Upper lobe of left lung (tissue), 6 donors: ENCODE measurements around the gene SP7. TPM values are rescaled to one million over a fixed set of nuclear protein-coding genes. Genes with fewer than 3 reads are reported as not detected.

ENCODE experiments used
- ATAC-seq, 2 donors: fragments of 200-7000 bp; cut with Tn5 transposase; one replicate each; pipeline ENCODE4 v1.9.1; 2022; ENCODE audit warnings: mild to moderate bottlenecking in 2 of 2, moderate library complexity in 2 of 2; ENCODE audit not compliant: low FRiP score in 2 of 2
- DNase-seq, 2 donors: peaks; one replicate each; pipeline ENCODE4 v3.0.0-alpha.2; 2019 to 2020
- H3K27ac ChIP-seq, 4 donors: fragments of 200-600 bp; sonication (generic); one replicate each; pipeline ENCODE4 v1.5.1; 2016 to 2019
- H3K27me3 ChIP-seq, 4 donors: fragments of 200-600 bp; sonication (generic); one replicate each; pipeline ENCODE4 v1.5.1; 2017 to 2019
- H3K36me3 ChIP-seq, 4 donors: fragments of 200-600 bp; sonication (generic); one replicate each; pipeline ENCODE4 v1.5.1; 2016 to 2019
- H3K4me1 ChIP-seq, 4 donors: fragments of 200-600 bp; sonication (generic); one replicate each; pipeline ENCODE4 v1.5.1; 2018 to 2019
- H3K4me3 ChIP-seq, 4 donors: fragments of 200-600 bp; sonication (generic); one replicate each; pipeline ENCODE4 v1.5.1; 2017 to 2019; ENCODE audit warnings: mild to moderate bottlenecking in 2 of 4, moderate library complexity in 1 of 4
- H3K9me3 ChIP-seq, 4 donors: fragments of 200-600 bp; sonication (generic); one replicate each; pipeline ENCODE4 v1.5.1; 2018 to 2019
- CTCF ChIP-seq, 6 experiments: fragments of 450-650 bp in 4 of 6; fragments of 200-600 bp in 2 of 6; sonication (generic) in 2 of 6; IDR thresholded peaks; one replicate each; pipeline ENCODE4 v1.5.1; 2016 to 2019; ENCODE audit warnings: antibody characterized with exemption in 6 of 6
- EP300 ChIP-seq, 4 donors: sonication (generic); formaldehyde crosslinking; IDR thresholded peaks; one replicate each; pipeline ENCODE4 v1.5.1; 2017; ENCODE audit warnings: antibody characterized with exemption in 4 of 4, control low read depth in 2 of 4
- POLR2A ChIP-seq, 4 donors: fragments of 450-650 bp; IDR thresholded peaks; one replicate each; pipeline ENCODE4 v1.5.1; 2016 to 2017; ENCODE audit warnings: antibody characterized with exemption in 4 of 4, mild to moderate bottlenecking in 2 of 4
- POLR2AphosphoS5 ChIP-seq, 2 donors: sonication (generic); formaldehyde crosslinking; IDR thresholded peaks; one replicate each; pipeline ENCODE4 v1.5.1; 2017; ENCODE audit warnings: antibody characterized with exemption in 2 of 2
- WGBS, 2 donors: methylation state at CpG; one replicate each; pipeline ENCODE4 v1.1.5; 2017 to 2018; 5-methylcytosine and 5-hydroxymethylcytosine counted together
- total RNA-seq, 6 donors: library from RNA; depleted of rRNA in 4 of 6; stranded (reverse); fragments of >200 nt in 4 of 6; gene quantifications; one replicate each; pipeline versions ENCODE4 v1.1.0 to v1.2.1, GENCODE V29; 2016 to 2021
- donor health status: DM: no; HTN: no; CAD: no; lungs with moderate emphysema.
- donor health status: DM: no; HTN: yes; CAD: no; lungs with severe emphysema.

Gene SP7
- total RNA-seq, 6 donors from 2014 or later, result not detected

GRCh38 chr12:53295070-53295890 lies 40.9 kb downstream of the SP7 start, which contains the start of gene PFDN5:
TSS of gene PFDN5 (plus strand) at chr12:53295542. CDS start at chr12:53295568, 26 bp downstream.
- TF ChIP-seq CTCF (IDR thresholded peaks at IDR 0.05) (peak; percentile 17 to 60 (median 34)), EP300 (IDR thresholded peaks at IDR 0.05) (no peak), POLR2A (IDR thresholded peaks at IDR 0.05) (peak in 3 of 4 donors; percentile 56 to 86 (median 74)), POLR2AphosphoS5 (IDR thresholded peaks at IDR 0.05) (peak; percentile 66 to 87)
- Histone ChIP-seq H3K27me3 (no peaks in the 10 kb centered on the region), H3K36me3 (peaks cover 0 to 14% (median 7%) of the 10 kb centered on the region in 4 donors), H3K9me3 (no peaks in the 10 kb centered on the region), H3K4me1 (peaks cover 38 to 45% (median 40%) of the 10 kb centered on the region in 4 donors), H3K4me3 (peak within 1 kb of the TSS; percentile 48 to 84 (median 72)), H3K27ac (peak within 1 kb of the TSS; percentile 81 to 97 (median 88))
- ATAC-seq (peak; percentile 94 to 95), DNase-seq (peak; percentile 95 to 96)
- WGBS, 2 donors, result 1 to 2% methylated on average over 37 to 42 of the region's 42 CpGs

- peaks cover 20 to 22% (median 21%) of the 10 kb centered on the region in 4 donors for H3K4me1 ChIP-seq
- DNase-seq (no peak), ATAC-seq (no peak)
- H3K27me3 ChIP-seq, result no peaks in the 10 kb centered on the region
- H3K27ac ChIP-seq, result no peak overlapping the region
- peaks cover 0 to under 1% (median under 1%) of the 10 kb centered on the region in 4 donors for H3K36me3 ChIP-seq
- TF ChIP-seq CTCF (IDR thresholded peaks at IDR 0.05) (no peak), POLR2A (IDR thresholded peaks at IDR 0.05) (no peak), EP300 (IDR thresholded peaks at IDR 0.05) (no peak), POLR2AphosphoS5 (IDR thresholded peaks at IDR 0.05) (no peak)
- H3K9me3 ChIP-seq, result no peaks in the 10 kb centered on the region
- no peak overlapping the region for H3K4me3 ChIP-seq
Measured at GRCh38 chr12:53292426-53292825, 43.7 kb downstream of the SP7 start.

- DNase-seq (no peak), ATAC-seq (no peak)
- no peaks in the 10 kb centered on the region for H3K36me3 ChIP-seq
- WGBS, 2 donors, result 91 to 96% methylated on average over 9 of the region's 9 CpGs
- no peaks in the 10 kb centered on the region for H3K9me3 ChIP-seq
- no peak overlapping the region for H3K4me3 ChIP-seq
- peaks cover 6 to 8% (median 7%) of the 10 kb centered on the region in 4 donors for H3K4me1 ChIP-seq
- H3K27ac ChIP-seq, result no peak overlapping the region
- TF ChIP-seq EP300 (IDR thresholded peaks at IDR 0.05) (no peak), CTCF (IDR thresholded peaks at IDR 0.05) (no peak), POLR2A (IDR thresholded peaks at IDR 0.05) (no peak), POLR2AphosphoS5 (IDR thresholded peaks at IDR 0.05) (no peak)
- H3K27me3 ChIP-seq, result no peaks in the 10 kb centered on the region
Measured at GRCh38 chr12:53290661-53291060, 45.5 kb downstream of the SP7 start.

- Histone ChIP-seq H3K27me3 (no peaks in the 10 kb centered on the region), H3K4me1 (peaks cover 3 to 5% (median 4%) of the 10 kb centered on the region in 4 donors), H3K9me3 (no peaks in the 10 kb centered on the region), H3K27ac (no peak overlapping the region), H3K36me3 (no peaks in the 10 kb centered on the region), H3K4me3 (no peak overlapping the region)
- TF ChIP-seq CTCF (IDR thresholded peaks at IDR 0.05) (no peak), EP300 (IDR thresholded peaks at IDR 0.05) (no peak), POLR2A (IDR thresholded peaks at IDR 0.05) (no peak)
- WGBS, 2 donors, result 83 to 84% methylated on average over 1 to 4 of the region's 4 CpGs
- DNase-seq (no peak), ATAC-seq (no peak)
Measured at GRCh38 chr12:53289891-53290290, 46.3 kb downstream of the SP7 start.
